Right ventricle myocardium inferior (tissue), 1 donor: ENCODE results near the gene DOP1B. TPM values are rescaled to one million over a fixed set of nuclear protein-coding genes. Genes with fewer than 3 reads are reported as not detected.

Experiments
- ATAC-seq: fragments of 200-7000 bp; cut with Tn5 transposase; one replicate; pipeline ENCODE4 v1.9.1; 2020; ENCODE audit warnings: mild to moderate bottlenecking, moderate library complexity
- DNase-seq: peaks from one replicate; pipeline ENCODE4 v3.0.0; 2021; ENCODE audit errors: missing footprints
- intact Hi-C: fragments of 100-400 bp; cut with DNase I; formaldehyde crosslinking; loops from one replicate; pipeline ENCODE4 v1.11.0; 2022
- total RNA-seq: library from RNA; stranded (reverse); fragmentation: NEBNext Ultra II Directional; extraction: Animal tissue kit (Norgen Biotek cat#: 25700); gene quantifications from one replicate; pipeline ENCODE4 v1.2.1, GENCODE V29; 2021
- donor health status: DM: no; HTN: yes; CAD: no; lungs with severe emphysema.

DOP1B gene
- total RNA-seq, 1 donor from 2014 or later, result 17.9 TPM

- intact Hi-C loops, result no loop called here
- no peak for DNase-seq
- no peak for ATAC-seq
Observed at GRCh38 chr21:36163750-36164741, 7.4 kb downstream of the DOP1B start.

- ATAC-seq (no peak), DNase-seq (no peak)
- intact Hi-C loops, result no loop called here
Observed at GRCh38 chr21:36165356-36165755, 8.7 kb downstream of the DOP1B start.

- intact Hi-C loops, result no loop called here
- no peak for ATAC-seq
- DNase-seq, result no peak
Observed at GRCh38 chr21:36166705-36167104, 10.1 kb downstream of the DOP1B start.

- ATAC-seq, result no peak
- intact Hi-C loops, result no loop called here
- DNase-seq, result no peak
Observed at GRCh38 chr21:36167541-36167940, 10.9 kb downstream of the DOP1B start.

DNA sequence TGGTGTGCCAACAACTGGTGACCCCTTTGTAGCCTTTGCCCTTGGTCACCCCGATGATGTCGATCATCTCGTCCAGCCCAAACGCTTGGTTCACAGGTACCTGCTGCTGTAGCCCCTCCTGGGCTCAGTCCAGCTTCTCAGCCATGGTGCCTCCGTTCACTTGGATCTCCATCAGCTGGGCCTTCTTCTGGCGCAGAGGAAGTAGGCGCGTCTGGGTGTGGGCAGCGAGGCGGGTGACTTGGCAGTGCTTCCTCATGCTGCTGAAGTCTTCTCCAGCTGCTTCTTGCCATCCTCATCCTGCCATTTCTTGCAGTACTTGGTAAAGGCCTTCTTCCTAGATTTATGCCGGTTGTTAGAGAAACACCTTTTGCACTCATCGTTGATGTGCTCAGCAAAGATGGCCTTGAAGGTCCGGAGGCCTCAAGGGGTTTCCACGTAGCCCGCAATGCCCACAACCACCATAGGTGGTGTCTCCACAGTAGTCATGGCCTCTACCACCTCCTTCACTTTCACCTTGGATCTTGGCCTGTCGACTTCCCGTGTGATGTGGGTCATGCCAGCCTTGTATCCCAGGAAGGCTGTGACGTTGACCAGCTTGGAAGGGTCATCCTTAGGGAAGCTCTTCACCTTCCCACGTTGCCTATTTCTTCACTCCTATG, 13.0 kb downstream of the DOP1B start:
- intact Hi-C loops, result no loop called here
- no peak for ATAC-seq
- DNase-seq, result peak; percentile 71

DNA sequence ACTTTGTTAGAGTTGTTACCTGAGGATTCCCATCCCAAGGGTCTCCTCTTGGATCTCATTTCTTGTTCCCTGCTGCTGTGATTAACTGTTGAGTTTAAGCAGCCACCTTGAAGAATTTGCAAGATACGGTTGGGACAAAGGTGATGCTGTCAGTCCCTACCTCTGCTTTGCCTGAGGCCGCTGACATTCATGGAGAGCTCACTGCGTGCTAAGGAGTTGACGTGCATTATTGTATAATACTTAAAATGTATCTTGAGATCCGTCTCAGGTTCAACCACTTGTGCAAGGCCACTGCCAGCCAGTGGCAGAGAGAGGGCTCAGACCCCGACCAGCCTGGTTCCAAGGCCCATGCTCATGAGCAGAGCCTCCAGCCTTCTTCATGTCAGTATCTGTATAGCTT, 14.2 kb downstream of the DOP1B start:
- no peak for DNase-seq
- ATAC-seq, result no peak
- intact Hi-C loops, result no loop called here

DNA sequence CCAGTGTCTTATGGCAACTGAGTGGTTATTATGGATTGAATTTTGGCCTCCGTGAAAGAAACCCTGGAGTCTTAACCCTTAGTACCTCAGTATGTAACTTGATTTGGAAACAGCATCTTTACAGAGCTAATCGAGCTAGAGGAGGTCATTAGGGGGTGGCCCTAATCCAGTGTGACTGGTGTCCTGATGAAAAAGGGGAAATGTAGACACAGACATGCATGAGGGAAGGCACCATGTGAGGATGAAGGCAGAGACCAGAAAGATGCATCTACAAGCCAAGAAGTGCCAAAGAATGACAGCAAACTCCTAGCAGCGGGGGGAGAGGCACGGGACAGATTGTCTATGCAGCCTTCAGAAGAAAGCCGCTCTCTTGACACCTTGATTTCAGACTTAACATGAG, 14.7 kb downstream of the DOP1B start:
- intact Hi-C loops, result no loop called here
- ATAC-seq (no peak), DNase-seq (no peak)

DNA sequence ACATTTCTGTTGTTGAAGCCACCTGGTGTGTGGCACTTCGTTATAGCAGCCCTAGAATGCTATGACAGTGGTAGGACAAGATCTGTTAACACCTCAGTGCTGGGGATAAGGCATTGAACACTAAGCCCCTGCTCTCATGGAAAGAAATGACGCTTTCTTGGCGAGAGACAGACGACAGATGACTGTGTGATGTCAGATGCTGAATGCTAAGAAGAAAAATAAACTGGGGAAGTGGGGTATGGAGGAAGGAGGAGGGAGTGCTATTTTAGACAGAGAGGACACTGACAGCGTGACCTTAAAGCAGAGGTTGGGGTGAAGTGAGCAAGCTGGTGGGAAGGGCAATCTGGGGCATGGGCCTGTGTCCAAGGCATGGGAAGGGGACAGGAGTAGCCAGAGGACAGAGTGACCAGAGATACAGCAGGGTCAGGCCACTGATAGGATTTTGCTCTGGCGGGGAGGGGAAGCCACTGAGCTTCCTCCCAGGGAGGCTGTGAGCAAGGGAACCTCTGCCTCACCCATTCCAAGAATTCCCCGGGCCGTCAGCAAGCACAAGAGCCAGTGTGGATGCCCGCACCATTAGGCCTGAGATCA, 15.2 kb downstream of the DOP1B start:
- DNase-seq (peak; percentile 52), ATAC-seq (peak; percentile 80)
- intact Hi-C loops, result no loop called here

DNA sequence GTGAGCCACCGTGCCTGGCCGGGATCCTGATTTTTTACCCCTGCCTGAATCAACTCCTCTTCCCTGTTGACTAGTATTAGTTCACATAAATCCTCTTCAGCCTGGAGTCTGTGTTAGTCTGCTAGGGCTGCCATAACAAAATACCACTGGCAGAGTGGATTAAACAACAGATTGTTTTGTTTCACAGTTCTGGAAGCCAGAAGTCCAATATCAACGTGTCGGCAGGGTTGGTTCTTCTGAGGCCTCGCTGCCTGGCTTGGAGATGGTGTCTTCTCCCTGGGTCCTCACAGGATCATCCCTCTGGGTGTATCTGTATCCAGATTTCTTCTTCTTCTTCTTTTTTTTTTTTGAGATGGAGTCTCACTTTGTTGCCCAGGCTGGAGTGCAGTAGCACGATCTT, 18.2 kb downstream of the DOP1B start:
- no peak for ATAC-seq
- DNase-seq, result no peak
- intact Hi-C loops, result no loop called here

- no peak for DNase-seq
- intact Hi-C loops, result no loop called here
- ATAC-seq, result no peak
Observed at GRCh38 chr21:36175771-36176565, 19.3 kb downstream of the DOP1B start.

DNA sequence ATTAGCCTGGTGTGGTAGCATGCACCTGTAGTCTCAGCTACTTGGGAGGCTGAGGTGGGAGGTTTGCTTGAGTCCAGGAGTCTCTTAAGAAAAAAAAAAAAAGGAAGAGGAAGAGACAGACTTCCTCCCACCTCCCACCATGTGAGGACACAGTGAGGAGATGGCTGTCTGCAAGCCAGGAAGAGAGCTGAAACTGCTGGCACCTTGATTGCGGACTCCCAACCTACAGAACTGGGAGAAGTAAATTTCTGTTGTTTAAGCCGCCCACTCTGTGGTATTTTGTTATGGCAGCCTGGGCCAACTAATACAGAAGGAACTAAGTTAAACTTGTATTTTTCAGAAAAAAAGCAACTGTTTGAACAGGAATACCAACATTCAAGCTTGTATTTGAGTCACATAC, 21.7 kb downstream of the DOP1B start:
- DNase-seq, result no peak
- intact Hi-C loops, result no loop called here
- ATAC-seq, result no peak

DNA sequence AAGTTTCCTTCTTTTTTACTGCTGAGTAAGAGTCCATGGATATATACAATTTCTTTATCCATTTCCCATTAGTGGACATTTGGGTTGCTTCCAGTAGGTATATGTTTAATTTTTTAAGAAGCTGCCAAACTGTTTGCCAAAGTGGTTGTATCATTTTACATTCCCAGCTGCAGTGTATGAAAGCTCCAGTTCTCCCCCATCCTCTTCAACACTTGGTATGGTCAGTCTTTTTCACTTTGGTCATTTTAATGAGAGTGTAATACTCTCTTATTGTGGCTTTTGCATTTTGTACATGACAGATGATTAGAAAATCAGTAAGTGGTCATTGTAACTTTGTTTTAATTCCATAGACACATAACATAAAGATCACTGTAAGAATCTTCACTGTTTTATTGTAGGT, 22.5 kb downstream of the DOP1B start:
- DNase-seq (no peak), ATAC-seq (no peak)
- intact Hi-C loops, result no loop called here

DNA sequence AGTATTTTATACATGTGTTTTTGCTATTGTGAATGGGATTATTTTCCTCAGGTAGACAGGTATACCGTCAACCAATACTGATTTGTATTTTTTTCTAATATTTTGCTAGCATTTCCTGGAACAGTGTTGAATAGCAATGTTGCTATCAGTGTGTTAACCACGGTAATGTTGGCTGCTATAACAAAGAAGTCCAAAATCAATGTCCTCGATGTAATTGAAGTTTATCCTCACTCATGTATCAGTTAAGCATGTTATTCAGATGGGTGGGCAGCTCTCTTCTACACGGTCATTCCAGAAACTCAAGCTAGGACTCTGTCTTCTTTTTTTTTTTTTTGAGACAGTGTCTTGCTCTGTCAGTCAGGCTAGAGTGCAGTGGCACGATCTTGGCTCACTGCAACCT, 24.3 kb downstream of the DOP1B start:
- ATAC-seq (no peak), DNase-seq (no peak)
- intact Hi-C loops, result no loop called here

- DNase-seq (no peak), ATAC-seq (no peak)
- intact Hi-C loops, result no loop called here
Observed at GRCh38 chr21:36183144-36183795, 26.6 kb downstream of the DOP1B start.

DNA sequence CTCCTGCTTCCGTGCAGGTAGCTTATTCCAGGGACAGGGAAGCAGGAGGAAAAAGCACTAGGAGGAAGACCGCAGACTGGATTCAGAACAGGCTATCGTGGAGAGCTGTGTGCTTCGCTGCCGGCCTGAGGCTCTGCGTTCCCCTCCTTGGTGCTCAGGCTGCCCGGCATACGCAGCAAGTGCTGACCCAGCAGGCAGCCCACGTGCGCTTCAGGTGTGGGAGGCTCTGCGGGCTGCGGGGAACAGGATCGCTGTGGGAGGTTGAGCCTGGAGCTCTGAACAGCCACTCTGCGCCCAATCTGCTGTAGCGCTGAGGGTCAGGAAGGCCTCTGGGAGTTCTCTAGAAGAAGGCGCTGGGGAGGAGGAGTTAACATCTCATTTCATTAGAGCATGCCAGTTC, 27.9 kb downstream of the DOP1B start:
- ATAC-seq (no peak), DNase-seq (no peak)
- intact Hi-C loops, result no loop called here

DNA sequence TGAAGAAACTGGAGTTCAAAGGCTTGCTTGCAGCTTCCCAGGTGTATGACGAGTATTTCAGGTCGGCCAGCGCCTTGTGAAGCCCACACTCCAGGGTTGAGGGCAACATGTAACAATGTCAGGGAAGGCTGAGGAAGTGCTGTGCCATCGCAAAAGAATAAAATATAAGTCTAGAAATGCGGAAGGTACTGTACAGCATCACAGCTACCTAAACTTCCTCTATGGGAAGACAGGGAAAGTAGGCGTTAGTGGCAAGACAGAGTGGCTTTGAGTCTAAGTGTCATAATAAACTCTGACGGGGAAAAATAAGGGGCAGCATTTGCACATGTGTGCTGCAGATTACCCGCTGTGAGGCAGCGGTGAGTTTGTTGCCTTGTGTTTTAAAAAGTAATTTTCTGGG, 28.9 kb downstream of the DOP1B start:
- DNase-seq (no peak), ATAC-seq (no peak)
- intact Hi-C loops, result no loop called here

- intact Hi-C loops, result no loop called here
- DNase-seq (no peak), ATAC-seq (no peak)
Observed at GRCh38 chr21:36186081-36186480, 29.5 kb downstream of the DOP1B start.

DNA sequence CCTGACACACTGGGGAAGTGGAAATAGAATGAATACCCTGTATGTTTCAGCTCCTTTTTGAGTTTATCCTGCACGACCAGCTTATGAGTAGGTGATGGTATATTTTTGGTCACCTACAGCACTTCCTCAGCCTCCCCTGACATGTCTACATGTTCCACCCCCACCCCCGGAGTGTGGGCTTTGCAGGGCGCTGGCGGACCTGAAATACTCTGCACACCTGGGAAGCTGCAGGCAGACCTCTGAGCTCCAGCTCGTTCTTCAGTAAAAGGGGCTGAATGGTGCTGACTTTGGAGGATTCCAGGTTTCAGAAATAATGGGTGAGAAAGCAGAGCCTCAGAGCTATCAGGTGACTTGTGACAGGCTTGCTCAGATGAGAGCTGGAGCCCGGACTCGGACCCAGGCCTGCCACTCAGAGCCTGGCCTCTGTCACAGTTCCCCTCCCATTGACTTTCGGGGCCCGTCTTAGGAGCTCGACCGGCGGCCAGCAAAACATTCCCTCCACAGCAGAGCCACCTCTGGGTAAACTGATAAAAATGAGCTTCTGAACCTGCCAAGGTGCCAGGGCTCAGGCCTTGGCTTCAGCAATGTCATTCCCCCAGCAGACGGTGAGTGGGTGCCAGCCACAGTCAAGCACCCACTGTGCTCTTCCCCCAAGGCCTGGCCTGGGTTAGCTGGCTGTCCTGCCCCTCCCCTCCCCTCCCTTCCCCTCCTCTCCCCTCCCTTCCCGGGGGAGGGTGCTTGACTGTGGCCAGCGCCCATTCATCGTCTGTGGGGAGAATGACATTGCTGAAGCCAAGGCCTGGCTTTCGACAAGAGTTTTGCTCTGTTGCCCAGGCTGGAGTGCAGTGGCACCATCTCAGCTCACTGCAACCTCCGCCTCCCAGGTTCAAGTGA, 30.1 kb downstream of the DOP1B start:
- ATAC-seq (peak; percentile 89), DNase-seq (peak; percentile 73)
- intact Hi-C loops, result no loop called here
